GM18517 (cell line): ENCODE measurements around the gene EXOC5.

Experiments
- ATAC-seq: cut with Tn5 transposase; IDR thresholded peaks from one replicate; pipeline ENCODE4 v1.9.1; 2021; ENCODE audit warnings: mild to moderate bottlenecking, moderate library complexity; ENCODE audit not compliant: unreplicated experiment

EXOC5 gene

GRCh38 chr14:57168138-57168679 lies 100.5 kb downstream of the EXOC5 start:
- no peak for ATAC-seq

- no peak for ATAC-seq
These were observed 107.0 kb downstream of the EXOC5 start for GRCh38 chr14:57161583-57162234.

- no peak for ATAC-seq
These were observed 108.4 kb downstream of the EXOC5 start for GRCh38 chr14:57160333-57160732.

- no peak for ATAC-seq
These were observed 115.4 kb downstream of the EXOC5 start for GRCh38 chr14:57153286-57153685.
